Measurements from ENCODE around the gene TSFM.

Gene TSFM

DNA sequence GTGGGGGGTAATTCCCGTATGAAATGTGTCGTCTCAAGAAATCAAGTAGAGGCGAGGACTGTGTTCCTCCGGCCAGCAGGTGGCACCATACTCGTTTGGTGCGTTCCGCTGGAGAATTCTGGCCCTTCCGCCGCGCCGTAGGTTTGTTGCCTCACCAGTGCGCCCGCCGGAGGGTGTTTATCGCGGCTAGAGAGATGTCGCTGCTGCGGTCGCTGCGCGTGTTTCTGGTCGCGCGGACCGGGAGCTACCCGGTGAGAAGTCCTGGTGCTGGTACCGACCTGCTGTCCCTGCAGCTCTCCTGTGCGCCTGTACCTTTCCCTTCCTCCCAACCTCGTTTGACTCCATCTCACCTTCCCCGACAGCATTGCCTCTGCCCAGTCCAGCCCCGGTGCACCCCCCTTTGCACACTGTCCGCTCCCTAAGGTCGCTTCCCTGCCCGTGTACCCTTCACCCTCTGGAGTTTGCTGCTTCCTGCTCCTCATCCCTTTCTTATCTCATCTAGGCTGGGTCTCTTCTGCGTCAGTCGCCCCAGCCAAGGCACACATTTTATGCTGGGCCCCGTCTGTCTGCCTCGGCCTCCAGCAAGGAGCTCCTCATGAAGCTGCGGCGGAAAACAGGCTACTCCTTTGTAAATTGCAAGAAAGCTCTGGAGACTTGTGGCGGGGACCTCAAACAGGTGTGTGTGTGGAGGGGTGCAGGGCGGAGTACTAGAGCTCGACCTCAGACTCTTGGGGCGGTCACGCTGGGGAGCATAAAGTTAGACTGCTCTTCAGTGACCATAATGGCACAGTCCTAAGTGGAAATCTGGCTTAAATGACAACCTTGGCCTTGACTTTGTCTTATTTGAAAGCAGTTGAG lies at the start of gene TSFM:
Gene TSFM, plus strand, starts transcription at position 180 of the 858 bp plus-strand sequence. Its CDS starts 15 bp downstream, at position 195.
- peak; percentile 94 to 97 for DNase-seq (ENCODE audit: low read depth in 1 of 2, low spot score in 1 of 2)

DNA sequence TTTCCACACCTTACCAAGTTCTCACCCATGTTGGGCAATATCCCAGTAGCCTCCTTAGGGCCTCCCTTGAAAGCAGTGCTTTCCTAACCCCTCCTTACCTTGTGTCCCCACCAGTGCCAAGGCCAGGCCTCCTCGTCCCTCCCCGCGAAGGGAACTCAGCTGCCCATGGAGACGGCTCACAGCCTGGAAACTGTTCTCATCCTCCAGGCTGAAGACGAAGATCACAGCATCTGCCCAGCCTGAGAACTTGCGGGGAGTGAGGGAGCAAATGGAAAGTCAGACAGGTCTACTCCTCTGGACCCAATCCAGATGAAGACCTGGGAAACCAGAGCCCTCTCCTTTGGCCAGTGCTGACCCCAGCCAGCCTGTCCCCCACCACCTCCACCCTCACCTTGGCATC lies 48.7 kb upstream of the TSFM start:
- no peak for DNase-seq (ENCODE audit: low read depth in 1 of 2, low spot score in 1 of 2)

DNA sequence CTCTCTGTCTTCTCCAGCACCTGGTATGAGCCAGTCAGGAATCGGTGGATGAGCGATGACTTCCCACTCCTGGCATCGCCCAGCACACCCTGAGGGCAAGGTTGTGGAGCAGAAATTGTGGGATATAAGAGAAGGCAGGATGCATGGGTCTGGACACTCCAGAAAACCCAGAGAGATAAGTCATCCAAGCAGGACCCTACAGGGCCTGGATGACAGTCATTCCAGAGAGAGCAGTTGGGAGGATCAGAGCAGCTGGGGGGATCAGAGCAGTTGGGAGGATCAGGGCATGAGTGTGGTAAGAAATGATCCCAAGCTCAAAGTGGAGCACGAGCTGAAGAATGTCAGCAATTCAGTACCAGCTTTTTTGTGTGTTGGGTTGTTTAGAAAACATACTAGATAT lies 48.0 kb upstream of the TSFM start:
- no peak for DNase-seq (ENCODE audit: low read depth in 1 of 2, low spot score in 1 of 2)

DNA sequence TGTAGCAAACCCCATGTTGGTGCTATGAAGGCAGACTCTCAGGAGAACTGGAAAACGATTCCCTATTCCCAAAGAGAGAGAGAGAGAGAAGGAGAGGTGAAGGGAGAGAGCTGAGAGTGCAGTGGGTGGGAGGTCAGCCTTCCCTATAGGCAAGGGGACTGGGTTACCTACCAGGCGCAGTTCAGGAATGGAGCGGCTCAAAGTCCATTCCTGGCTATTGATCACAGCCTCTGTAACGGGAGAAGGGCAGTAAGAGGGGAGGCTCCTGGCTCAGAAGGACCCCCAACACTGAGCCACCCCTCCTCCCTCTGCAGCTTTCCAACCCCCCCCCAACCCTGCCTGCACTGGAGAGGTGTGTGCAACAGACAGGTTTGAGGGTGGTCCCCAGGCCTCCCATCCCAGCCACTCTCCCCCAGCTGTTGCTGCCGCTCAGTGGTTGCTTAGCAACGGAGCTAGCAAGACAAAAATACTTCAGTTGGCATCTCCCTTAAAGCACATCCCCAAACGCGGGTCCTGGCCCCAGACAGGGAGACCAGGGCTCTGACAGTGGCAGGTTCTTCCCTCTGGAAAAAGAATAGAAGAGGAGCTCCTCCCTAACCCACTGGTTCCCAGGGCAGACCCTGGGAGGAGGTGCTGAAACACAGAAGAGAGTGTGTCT lies 47.3 kb upstream of the TSFM start:
- DNase-seq (ENCODE audit: low read depth in 1 of 2, low spot score in 1 of 2): no peak

DNA sequence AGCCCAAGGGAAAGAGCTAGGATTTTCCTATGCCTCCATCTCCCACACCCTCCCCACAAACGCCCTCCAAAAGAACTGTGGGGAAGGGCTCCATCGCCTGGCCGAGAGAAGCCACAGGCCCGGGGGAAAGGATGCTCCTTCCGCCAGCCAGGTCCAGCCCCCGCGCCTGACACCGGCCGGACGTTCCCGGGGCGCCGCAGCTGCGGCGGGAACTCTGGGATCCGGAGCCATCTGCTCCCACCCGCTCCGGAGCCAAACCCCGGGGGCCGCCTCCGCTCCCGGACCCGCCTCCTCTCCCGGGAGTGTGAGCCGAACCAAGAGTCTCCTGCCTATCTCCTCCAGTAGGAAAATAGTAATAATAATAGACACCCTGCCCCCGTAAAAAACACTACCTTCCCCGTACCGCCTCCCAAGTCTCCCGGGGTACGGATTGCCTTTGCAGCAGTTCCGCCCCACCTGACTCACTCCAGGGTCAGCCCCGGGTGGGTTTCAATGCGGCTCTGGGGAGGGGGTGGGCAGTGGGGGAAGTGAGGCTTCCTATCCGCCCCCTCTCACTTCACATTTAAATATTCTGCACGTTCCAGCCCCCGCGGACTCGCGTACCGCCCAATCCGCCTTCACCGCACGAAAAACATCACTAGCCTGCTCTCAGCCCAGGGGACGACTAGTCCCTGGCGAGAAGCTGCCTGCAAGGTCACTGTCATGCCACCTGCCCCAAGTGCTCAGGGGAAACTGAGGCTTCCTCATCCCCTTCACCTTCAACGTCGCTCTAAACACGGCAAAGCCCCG lies 46.4 kb upstream of the TSFM start:
- DNase-seq (ENCODE audit: low read depth in 1 of 2, low spot score in 1 of 2): no peak

DNA sequence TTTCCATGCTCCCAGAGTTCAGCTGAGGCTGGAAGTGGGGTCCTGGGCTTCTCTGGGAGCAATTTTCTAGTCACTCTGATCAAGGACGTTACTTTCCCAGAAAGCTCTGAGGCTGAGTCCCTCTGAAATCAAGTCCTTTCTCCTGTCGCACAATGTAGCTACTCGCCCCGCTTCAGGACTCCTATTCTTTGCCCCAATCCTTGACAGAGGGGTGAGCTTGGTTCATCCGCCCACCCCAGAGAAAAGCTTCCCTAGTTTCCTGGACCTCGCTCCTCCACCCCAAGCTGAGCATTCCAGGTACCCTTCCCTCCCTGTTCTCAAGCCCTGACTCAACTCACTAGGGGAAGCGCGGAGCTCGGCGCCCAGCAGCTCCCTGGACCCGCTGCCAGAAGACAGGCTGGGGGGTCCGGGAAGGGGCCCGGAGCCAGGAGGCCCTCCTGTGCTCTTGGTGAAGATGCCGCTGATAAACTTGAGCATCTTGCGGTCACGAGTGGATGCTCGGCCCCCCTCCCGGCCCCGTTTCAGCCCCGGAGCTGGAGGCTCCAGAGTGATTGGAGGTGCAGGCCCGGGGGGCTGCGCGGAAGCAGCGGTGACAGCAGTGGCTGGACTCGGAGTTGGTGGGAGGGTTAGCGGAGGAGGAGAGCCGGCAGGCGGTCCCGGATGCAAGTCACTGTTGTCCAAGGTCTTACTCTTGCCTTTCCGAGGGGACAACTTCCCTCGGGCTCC lies 45.7 kb upstream of the TSFM start:
- DNase-seq (ENCODE audit: low read depth in 1 of 2, low spot score in 1 of 2): no peak

DNA sequence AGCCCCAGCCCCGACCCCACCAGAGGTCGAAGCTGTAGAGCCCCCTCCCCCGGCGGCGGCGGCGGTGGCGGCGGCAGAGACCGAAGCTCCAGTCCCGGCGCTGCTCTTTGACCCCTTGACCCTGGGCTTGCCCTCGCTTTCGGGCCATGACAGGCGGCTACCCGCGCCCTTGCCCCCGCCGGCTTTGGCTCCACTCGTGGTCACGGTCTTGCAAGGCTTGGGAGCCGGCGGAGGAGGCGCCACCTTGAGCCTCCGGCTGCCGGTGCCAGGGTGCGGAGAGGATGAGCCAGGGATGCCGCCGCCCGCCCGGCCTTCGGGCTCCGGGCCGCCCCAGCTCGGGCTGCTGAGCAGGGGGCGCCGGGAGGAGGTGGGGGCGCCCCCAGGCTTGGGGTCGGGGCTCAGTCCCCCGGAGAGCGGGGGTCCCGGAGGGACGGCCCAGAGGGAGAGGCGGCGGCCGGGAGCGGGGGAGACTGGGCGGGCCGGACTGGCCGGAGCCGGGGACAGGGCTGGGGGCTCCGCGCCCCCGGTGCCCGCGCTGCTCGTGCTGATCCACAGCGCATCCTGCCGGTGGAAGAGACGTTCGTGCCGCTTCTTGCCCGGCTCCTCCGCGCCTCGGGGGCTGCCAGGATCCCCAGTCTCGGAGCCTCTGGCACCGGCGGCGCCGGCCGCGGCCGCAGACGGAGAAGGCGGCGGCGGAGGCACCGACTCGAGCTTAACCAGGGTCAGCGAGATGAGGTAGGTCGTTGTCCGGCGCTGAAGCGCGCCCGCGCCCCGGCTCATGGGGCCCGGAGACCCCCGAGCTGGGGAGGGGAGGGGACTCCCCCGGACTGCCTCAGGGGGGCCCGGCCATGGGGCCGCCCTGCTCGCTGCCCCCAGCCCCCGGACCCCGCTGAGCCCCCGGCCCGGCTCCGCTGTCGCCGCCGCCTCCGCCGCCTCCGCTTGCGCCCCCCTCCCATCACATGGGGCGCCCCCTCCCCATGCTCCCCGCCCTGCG lies 44.8 kb upstream of the TSFM start:
- no peak for DNase-seq (ENCODE audit: low read depth in 1 of 2, low spot score in 1 of 2)

DNA sequence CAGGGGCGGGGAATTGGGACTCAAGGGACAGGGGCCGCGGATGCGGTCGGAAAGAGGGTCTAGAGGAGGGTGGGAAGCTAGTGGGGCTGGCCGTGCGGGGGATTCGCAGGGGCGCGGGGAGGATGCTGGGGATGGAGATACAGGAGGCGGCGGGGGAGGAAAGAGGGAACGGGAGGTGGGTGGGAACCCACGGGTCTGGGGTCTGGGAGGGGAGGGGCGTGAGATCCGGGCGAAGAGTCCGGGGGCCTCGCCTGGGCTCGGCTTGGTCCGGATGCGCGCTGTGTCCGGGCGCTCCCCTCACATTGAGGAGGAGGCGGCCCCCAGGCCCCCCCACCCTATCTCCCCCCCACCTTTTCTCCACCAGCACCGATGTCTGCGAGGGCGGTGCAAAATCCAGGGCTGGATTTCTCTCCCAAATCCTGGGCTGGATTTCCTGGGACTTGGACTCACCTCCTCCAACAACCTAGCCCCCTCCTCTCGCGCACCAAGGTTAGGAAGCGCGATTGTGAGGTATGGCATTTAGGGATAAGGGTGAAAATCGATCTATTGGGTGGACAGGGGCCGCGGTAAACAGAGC lies 43.8 kb upstream of the TSFM start, which contains the start of gene AGAP2:
Gene AGAP2, minus strand, starts transcription at position 82 of the 577 bp plus-strand sequence. CDS start 496 bp downstream, outside the sequence.
- no peak for DNase-seq (ENCODE audit: low read depth in 1 of 2, low spot score in 1 of 2)

DNA sequence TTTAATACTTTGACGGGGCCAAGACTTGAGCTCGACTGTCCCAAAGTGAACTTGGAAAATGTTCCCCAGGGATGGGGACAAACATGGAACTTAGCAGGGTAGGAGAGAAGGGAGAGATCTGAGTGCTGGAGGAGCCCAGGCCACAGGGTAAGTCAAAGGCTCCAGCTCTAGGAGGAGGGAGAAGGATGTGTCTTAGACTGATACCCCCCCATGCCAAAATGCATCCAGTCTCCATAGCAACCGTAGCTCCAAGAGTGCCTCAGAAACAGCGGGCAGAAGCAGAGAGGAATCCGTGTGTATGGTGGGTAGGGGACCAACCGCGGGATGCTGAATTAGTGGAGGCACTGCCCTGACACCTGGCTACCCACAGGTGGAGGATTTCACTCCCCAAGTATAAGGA lies 43.2 kb upstream of the TSFM start:
- DNase-seq (ENCODE audit: low read depth in 1 of 2, low spot score in 1 of 2): no peak

DNA sequence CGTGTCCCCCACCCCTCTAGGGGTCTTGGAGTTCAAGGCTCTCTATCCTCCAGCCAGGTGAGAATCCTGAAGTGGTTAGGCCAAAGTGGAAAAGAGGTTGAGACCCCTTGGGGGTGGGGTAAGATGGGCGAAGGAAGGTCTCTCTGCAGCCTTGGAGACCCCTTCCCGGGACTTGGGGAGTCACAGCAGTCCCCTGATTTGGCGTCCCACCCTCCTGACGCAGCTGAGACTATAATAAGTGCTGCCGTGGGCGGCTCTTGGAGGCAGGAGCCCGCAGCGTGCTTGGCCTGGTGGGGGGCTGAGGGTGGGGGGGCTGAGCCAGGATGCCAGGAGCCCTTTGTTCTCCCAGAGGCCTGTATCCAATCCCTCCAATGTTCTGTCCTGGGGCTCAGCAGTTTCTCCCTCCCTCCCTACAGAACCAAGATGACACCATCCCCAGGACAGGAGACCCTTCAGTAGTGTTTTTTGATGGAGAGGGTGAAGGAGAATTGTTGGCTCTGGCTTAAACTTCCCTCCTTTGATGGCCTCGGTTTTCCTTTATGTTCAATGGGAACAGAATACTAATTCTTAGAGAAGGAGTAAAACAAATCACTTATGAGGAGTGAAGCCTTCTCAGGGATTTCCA lies 42.6 kb upstream of the TSFM start:
- DNase-seq (ENCODE audit: low read depth in 1 of 2, low spot score in 1 of 2): no peak

DNA sequence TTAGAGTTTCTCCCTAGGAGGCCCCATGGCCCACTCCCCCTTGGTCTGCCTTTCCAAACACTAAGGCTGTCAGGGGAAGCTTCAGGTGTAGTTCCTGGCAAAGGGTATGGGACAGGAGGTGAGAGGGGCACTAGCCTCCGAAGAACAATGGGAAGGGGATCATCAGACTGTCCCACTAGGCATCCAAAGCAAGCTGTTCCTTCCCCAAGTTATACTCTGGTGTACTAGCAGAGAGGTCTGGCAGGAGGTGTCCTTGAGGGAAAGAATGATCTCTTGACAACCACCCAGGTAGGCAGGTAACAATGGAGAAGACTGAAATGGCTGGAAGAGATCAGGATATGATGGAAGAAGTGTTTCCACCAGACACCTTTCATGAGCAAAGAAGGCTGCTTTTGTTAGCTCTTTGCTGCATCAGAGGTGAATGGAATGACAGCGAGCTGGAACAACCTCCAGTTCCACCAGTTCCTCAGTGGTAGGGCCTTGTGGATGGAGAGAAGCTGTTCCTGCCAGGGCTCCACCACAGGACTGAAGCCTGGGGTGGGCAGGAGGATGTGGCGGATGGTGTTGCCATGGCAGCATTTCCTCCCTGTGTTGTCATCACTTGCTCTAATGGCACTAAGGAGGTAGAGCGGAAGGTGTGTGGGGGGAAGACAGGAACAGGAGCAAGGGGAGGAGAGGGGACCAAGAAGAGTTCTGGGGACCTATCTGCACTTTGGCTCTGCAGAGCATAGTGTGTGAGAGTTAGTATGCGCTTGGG lies 41.8 kb upstream of the TSFM start:
- peak in 1 of 2 donors; percentile 68 for DNase-seq (ENCODE audit: low read depth in 1 of 2, low spot score in 1 of 2)

DNA sequence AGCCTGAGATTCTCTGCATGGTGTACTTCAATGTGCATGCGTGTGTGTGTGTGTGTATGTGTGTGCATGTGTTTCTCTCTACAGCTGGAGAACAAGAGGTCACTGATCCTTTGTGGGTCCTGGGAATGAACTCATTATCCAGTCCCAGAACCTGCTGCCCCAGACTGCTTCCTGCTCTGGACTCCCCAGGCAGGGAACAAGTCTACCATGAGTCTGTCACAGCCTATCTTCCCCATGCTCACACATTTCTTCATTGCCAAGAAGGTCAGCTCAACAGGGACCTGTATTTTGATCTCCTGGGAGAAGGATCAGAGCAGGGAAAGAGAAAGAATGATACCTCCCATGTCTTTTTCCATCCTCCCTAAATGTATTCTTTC lies 41.2 kb upstream of the TSFM start:
- DNase-seq (ENCODE audit: low read depth in 1 of 2, low spot score in 1 of 2): no peak

DNA sequence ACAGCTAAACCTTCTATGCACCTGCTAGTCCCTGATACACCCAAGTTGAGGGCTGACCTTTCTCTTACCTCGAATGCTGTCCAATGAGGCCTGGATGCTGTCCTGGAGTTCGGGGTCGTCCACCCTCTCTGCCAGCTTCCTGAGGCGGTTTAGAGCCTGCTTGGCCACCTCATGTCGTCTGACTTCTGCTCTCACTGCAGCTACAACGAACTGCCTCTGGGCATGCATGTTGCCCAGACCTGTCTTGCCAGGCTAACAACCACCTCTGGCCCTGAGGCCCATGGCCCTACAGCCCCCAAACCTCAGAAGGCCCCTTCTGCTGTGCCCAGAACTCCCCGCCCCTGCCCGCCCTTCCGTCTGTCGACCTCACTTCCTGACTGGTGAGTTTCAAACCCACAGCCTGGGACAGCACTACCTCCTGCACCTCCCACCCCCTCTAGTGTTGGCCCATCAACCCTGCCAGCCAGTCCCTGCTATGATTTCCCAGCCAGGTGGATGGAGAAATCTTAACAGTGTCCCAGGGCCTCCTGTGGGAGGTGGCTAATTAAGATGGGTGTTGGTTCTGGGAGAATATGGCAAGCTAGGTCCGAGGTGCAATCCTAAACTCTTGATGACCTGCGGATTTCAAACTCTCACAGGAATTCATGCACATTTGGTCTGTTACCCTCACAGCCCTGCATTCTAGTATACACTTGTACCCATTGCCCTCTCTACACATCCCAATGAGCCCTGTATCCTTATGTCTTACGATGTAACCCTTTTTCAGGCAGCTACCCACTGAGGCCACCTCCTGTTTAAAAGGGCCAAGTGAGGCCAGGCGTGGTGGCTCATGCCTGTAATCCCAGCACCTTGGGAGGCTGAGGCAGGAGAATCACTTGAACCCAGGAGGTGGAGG lies 40.5 kb upstream of the TSFM start:
- peak in 1 of 2 donors; percentile 70 for DNase-seq (ENCODE audit: low read depth in 1 of 2, low spot score in 1 of 2)

DNA sequence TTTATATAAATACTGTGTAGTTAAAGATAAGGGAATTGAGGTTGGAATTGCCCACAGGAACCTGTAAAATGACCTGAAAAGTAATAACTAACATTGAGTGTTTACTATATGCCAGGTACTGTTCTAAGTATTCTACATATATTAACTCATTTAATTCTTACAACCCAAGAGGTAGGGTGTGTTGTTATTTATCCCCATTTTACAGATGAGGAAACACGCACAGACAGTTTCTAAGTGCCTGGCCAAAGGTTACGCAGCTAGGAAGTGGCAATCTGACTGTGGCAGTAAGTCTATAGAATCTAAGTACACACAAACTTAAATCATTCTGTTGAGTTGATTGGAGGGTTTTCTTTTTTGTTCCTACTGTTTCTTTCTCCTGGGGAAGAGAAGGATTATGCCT lies 38.8 kb upstream of the TSFM start:
- no peak for DNase-seq (ENCODE audit: low read depth in 1 of 2, low spot score in 1 of 2)

DNA sequence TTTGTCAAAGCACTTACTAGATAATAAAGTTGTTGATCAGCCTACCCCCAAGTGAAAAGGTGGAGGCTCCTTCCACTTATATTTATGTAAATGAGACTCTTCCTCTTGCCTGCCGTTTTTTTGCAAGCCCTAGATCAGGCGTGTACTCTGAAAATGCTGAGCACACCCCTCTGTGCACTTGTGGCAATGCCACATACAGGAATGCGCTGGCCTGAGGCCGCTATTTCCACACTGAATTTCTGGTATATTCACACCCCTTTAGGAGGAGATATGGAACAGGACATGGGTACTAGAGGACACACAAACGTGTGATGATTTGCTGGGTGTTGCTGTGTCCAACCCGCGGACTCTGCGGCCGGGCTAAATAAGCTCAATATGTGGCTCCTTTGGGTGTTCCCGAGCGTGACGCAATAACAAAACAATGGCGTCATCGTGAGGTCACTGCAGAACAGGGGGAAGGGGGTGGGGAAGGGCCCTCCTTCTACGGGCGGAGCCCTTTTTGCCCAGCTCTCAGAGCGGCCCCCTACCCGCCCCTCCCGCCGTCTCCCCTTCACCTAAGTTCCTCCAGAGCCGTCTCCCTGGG lies 38.3 kb upstream of the TSFM start:
- DNase-seq (ENCODE audit: low read depth in 1 of 2, low spot score in 1 of 2): peak; percentile 66 to 69

DNA sequence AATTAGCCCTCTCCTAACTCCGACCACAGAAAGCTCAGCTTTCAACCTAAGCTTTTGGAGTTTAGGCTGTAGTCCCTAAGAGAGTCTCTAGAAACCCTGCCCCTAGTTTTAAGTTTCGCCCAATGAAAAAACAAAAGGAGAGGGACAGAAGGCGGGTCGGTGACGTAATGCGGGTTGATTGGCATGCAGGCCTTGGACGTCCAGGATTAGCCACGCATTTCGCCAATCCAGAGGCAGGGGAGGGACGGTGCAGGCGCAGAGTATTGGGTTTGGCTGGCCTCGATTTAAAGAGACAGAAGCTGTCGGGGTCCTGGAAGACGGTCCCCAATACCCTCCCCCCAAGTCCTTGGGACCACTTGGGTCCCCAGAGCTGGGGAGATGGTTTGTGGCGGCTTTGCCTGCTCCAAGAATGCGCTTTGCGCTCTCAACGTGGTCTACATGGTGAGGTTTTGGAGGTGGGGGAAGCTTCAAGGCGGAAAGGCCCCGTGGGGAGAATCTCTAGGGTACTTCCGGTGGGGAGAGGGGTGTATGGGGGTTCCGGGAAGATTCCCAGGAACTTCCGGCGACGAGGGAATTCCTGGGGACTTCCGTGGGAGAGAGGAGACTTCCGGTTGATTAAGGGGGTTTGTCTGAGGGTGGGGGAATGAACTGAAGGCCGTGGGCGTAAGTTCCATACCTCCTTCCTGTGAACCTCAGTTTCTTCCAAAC lies 37.7 kb upstream of the TSFM start, which contains the start of gene TSPAN31:
Gene TSPAN31, plus strand, starts transcription at position 263 of the 708 bp plus-strand sequence. Its CDS starts 116 bp downstream, at position 379.
- DNase-seq (ENCODE audit: low read depth in 1 of 2, low spot score in 1 of 2): peak; percentile 86 to 97

Measured in activated CD4-positive, alpha-beta T cell treated with anti-CD3 and anti-CD28 coated beads, Interleukin-2, amount 50 U/mL, for 24 hours (primary cell).